Measurements from ENCODE around the gene TMPRSS9.

DNA sequence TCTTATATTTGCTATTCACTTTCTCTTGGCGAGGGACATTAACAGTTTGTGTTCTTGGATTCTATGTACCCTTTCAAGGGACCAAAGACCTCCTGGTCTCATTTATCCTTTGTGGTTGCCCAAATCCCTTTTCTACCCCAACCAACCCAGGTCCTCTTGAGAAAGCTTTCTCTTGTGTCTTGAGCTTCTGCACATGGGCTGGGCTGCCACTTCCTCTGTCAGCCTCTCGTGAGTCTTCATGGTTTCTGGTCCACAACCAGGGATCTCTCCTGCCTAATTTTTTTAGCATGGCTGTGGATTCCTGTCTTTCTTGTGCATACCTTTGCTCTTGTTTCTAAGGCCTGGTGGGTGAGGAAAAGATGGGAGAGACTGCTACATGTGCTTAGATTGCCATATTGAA, 52.4 kb downstream of the TMPRSS9 start:
- TF ChIP-seq CTCF (conservative IDR thresholded peaks at IDR 0.05; ENCODE audit: low read length) (no peak), EZH2phosphoT487 (IDR thresholded peaks at IDR 0.05; ENCODE audit: borderline replicate concordance) (no peak)
